BLaER1 treated with 17β-estradiol and CSF1 and Interleukin-3, amounts not matched to agents 10 nM and 100 nM (cell line): ENCODE measurements around the gene SLC48A1.

Experiments used
- H3K27ac ChIP-seq, 11 experiments: shearing (Covaris generic); formaldehyde crosslinking; 2 replicates each; pipeline ENCODE4 v1.8.1; 2022
- H3K27me3 ChIP-seq, 11 experiments: shearing (Covaris generic); formaldehyde crosslinking; 2 replicates each; pipeline ENCODE4 v1.8.1; 2022
- H3K36me3 ChIP-seq, 11 experiments: shearing (Covaris generic); formaldehyde crosslinking; 2 replicates each; pipeline ENCODE4 v1.8.1; 2022
- H3K4me1 ChIP-seq, 10 experiments: shearing (Covaris generic); formaldehyde crosslinking; 2 replicates each; pipeline ENCODE4 v1.8.1; 2022
- H3K4me2 ChIP-seq, 11 experiments: shearing (Covaris generic); formaldehyde crosslinking; 2 replicates each; pipeline ENCODE4 v1.8.1; 2022
- H3K4me3 ChIP-seq, 10 experiments: shearing (Covaris generic); formaldehyde crosslinking; 2 replicates each; pipeline ENCODE4 v1.8.1; 2022
- H3K9ac ChIP-seq, 11 experiments: shearing (Covaris generic); formaldehyde crosslinking; 2 replicates each; pipeline ENCODE4 v1.8.1; 2022
- H3K9me3 ChIP-seq, 11 experiments: shearing (Covaris generic); formaldehyde crosslinking; replicated peaks in 1 of 11; 2 replicates each; pipeline ENCODE4 v1.8.1; 2022
- H4K20me1 ChIP-seq, 11 experiments: shearing (Covaris generic); formaldehyde crosslinking; 2 replicates each; pipeline ENCODE4 v1.8.1; 2022
- Cebpa-rat ChIP-seq, 11 experiments: shearing (Covaris generic); IDR thresholded peaks; 2 replicates each; pipeline ENCODE4 v1.8.1; 2022

Gene SLC48A1

GRCh38 chr12:47779943-47780504 is 7.0 kb downstream of the SLC48A1 start:
- no peaks in the 10 kb centered on the region for H3K9me3 ChIP-seq
- H3K9ac ChIP-seq: peak overlapping the region in 2 of 11 experiments; percentile 3 to 44; a peak in 1 of 22 replicates
- no peaks in the 10 kb centered on the region for H3K27me3 ChIP-seq
- H3K36me3 ChIP-seq: peaks cover 31 to 44% (median 37%) of the 10 kb centered on the region in 11 experiments
- H3K4me2 ChIP-seq: no peak overlapping the region
- TF ChIP-seq Cebpa-rat (IDR thresholded peaks at IDR 0.05): no peak
- peaks cover 13 to 64% (median 42%) of the 10 kb centered on the region in 11 experiments; a peak in 18 of 22 replicates for H4K20me1 ChIP-seq
- H3K4me3 ChIP-seq: no peak overlapping the region
- peak overlapping the region in 5 of 11 experiments; percentile 30 to 47 (median 35); a peak in 5 of 22 replicates for H3K27ac ChIP-seq
- H3K4me1 ChIP-seq: peaks cover 42 to 72% (median 64%) of the 10 kb centered on the region in 10 experiments

- Histone ChIP-seq H3K27ac (peak overlapping the region in 5 of 11 experiments; percentile 6 to 35 (median 22); a peak in 6 of 22 replicates), H4K20me1 (peaks cover 9 to 81% (median 50%) of the 10 kb centered on the region in 11 experiments; a peak in 18 of 22 replicates), H3K36me3 (peaks cover 48 to 61% (median 54%) of the 10 kb centered on the region in 11 experiments), H3K4me2 (peak overlapping the region in 2 of 11 experiments; percentile 10 to 23; a peak in 2 of 22 replicates), H3K9ac (peak overlapping the region in 2 of 11 experiments; percentile 41 to 44; a peak in 2 of 22 replicates), H3K4me1 (peaks cover 25 to 55% (median 47%) of the 10 kb centered on the region in 10 experiments), H3K27me3 (no peaks in the 10 kb centered on the region), H3K9me3 (no peaks in the 10 kb centered on the region), H3K4me3 (no peak overlapping the region)
- TF ChIP-seq Cebpa-rat (IDR thresholded peaks at IDR 0.05): no peak
These were observed 8.7 kb downstream of the SLC48A1 start for GRCh38 chr12:47781479-47782371.

DNA sequence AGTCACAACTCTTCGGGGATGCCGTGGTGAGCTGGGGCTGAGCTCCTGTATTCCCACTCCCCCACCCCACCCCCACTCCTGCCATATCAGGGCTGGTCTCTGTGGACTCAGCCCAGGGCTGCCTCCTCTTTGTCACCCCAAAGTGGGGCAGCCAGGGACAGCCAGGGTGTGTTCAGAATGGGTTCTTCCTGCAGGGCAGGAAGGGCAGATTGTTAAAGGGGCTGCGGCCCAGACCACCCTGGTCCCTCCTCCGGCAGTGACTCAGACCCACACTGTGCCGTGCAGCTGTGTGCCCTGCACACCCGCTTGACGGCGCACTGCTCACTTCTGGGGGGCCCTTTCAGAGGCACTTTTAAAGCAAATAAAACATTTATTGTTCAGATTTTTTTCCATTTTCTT is 9.3 kb downstream of the SLC48A1 start:
- peaks cover 55 to 67% (median 60%) of the 10 kb centered on the region in 11 experiments for H3K36me3 ChIP-seq
- H3K4me1 ChIP-seq: peaks cover 19 to 49% (median 41%) of the 10 kb centered on the region in 10 experiments
- H4K20me1 ChIP-seq: peaks cover 9 to 87% (median 54%) of the 10 kb centered on the region in 11 experiments; a peak in 18 of 22 replicates
- no peaks in the 10 kb centered on the region for H3K9me3 ChIP-seq
- H3K27ac ChIP-seq: peak overlapping the region in 4 of 11 experiments; percentile 3 to 35 (median 12); a peak in 2 of 22 replicates
- peak overlapping the region in 3 of 11 experiments; percentile 10 to 23 (median 18); a peak in 4 of 22 replicates for H3K4me2 ChIP-seq
- H3K9ac ChIP-seq: peak overlapping the region in 3 of 11 experiments; percentile 20 to 44 (median 41); a peak in 4 of 22 replicates
- H3K27me3 ChIP-seq: no peaks in the 10 kb centered on the region
- no peak overlapping the region for H3K4me3 ChIP-seq
- no peak for TF ChIP-seq Cebpa-rat (IDR thresholded peaks at IDR 0.05)

DNA sequence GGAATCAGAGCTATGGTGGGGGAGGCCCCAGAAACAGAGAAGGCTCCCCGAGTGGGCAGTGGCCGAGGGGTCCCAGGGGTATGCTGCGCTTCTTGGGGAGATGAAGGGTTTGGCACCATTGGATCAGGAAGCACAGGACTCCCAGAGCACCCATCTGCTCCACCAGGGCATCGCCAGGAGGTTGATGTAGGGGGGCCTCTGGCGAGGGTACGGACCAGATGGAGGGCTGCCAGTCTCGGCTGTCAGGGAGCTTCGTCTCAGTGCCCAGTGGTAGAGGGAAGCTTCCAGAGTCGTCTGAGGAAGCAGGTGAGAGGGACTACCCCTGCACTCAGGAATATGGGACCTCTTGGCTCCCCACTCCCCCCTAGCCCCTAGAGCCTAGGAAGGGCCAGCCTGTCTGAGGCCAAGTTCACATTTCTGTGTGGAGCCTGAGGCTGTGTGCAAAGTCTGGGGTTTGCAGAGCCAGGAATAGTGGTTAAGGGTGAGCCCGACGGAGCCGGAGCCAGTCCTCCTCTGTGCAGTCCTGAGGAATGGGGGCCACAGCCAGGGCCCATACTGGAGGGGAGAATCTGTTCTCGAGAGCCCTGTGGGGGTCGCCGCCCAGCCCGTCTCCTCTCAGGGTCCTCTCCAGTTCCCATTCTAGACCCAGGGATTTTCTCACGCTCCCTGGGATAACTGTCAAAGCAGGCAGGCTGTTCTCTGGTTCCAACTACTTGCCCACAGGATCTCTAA is 10.2 kb downstream of the SLC48A1 start:
- TF ChIP-seq Cebpa-rat (IDR thresholded peaks at IDR 0.05): no peak
- Histone ChIP-seq H3K4me1 (peaks cover 10 to 41% (median 33%) of the 10 kb centered on the region in 10 experiments), H3K27ac (peak overlapping the region in 5 of 11 experiments; percentile 3 to 35 (median 15); a peak in 3 of 22 replicates), H3K4me2 (peak overlapping the region in 5 of 11 experiments; percentile 10 to 23 (median 18); a peak in 6 of 22 replicates), H3K9me3 (no peaks in the 10 kb centered on the region), H4K20me1 (peaks cover 9 to 95% (median 62%) of the 10 kb centered on the region in 11 experiments; a peak in 18 of 22 replicates), H3K27me3 (no peaks in the 10 kb centered on the region), H3K36me3 (peaks cover 63 to 75% (median 68%) of the 10 kb centered on the region in 11 experiments), H3K9ac (peak overlapping the region in 5 of 11 experiments; percentile 19 to 38 (median 23); a peak in 8 of 22 replicates), H3K4me3 (no peak overlapping the region)

GRCh38 chr12:47783821-47784819 is 11.1 kb downstream of the SLC48A1 start:
- Histone ChIP-seq H4K20me1 (peaks cover 3 to 99% (median 67%) of the 10 kb centered on the region in 11 experiments; a peak in 18 of 22 replicates), H3K36me3 (peaks cover 72 to 85% (median 77%) of the 10 kb centered on the region in 11 experiments)
- no peak for TF ChIP-seq Cebpa-rat (IDR thresholded peaks at IDR 0.05)

GRCh38 chr12:47785036-47785886 is 12.2 kb downstream of the SLC48A1 start:
- peaks cover 0 to 100% (median 66%) of the 10 kb centered on the region in 11 experiments; a peak in 17 of 22 replicates for H4K20me1 ChIP-seq
- no peaks in the 10 kb centered on the region for H3K27me3 ChIP-seq
- H3K27ac ChIP-seq: no peak overlapping the region
- H3K4me2 ChIP-seq: no peak overlapping the region
- no peak overlapping the region for H3K4me3 ChIP-seq
- H3K4me1 ChIP-seq: peaks cover 0 to 30% (median 23%) of the 10 kb centered on the region in 10 experiments; a peak in 15 of 20 replicates
- H3K9ac ChIP-seq: peak overlapping the region in 4 of 11 experiments; percentile 9 to 42 (median 10); a peak in 3 of 22 replicates
- H3K36me3 ChIP-seq: peaks cover 84 to 96% (median 89%) of the 10 kb centered on the region in 11 experiments
- TF ChIP-seq Cebpa-rat (IDR thresholded peaks at IDR 0.05): no peak
- H3K9me3 ChIP-seq: no peaks in the 10 kb centered on the region

More at GRCh38 chr12:47783821-47784819, 11.1 kb downstream of the SLC48A1 start:
- Histone ChIP-seq H3K9ac (peak overlapping the region in 3 of 11 experiments; percentile 20 to 44 (median 38); a peak in 3 of 22 replicates), H3K4me1 (peaks cover 1 to 32% (median 24%) of the 10 kb centered on the region in 10 experiments), H3K27me3 (no peaks in the 10 kb centered on the region), H3K9me3 (no peaks in the 10 kb centered on the region), H3K4me2 (no peak overlapping the region; a peak in 1 of 22 replicates), H3K4me3 (no peak overlapping the region), H3K27ac (peak overlapping the region in 1 of 11 experiments; percentile 15; a peak in 1 of 22 replicates)
